Spleen (tissue), 7 donors: ENCODE results near the gene RMI2.

Experiments
- CTCF ChIP-seq, 11 experiments: fragments of 200-600 bp in 7 of 11; fragments of 450-650 bp in 4 of 11; sonication (generic) in 4 of 11; IDR thresholded peaks in 8 of 11; conservative IDR thresholded peaks in 3 of 11; 1 replicate in 7 of 11; 2 replicates in 4 of 11; pipeline versions ENCODE4 v1.4.0 to v1.8.0; 2016 to 2021; ENCODE audit warnings: antibody characterized with exemption in 11 of 11, inconsistent platforms in 4 of 11, mild to moderate bottlenecking in 1 of 11
- POLR2AphosphoS5 ChIP-seq, 3 donors: sonication (generic); formaldehyde crosslinking; IDR thresholded peaks; one replicate each; pipeline ENCODE4 v1.5.1; 2017; ENCODE audit warnings: antibody characterized with exemption in 3 of 3
- donor health status: DM: no; HTN: no; CAD: no; lungs with moderate emphysema.
- donor health status: DM: no; HTN: no; CAD: no.
- donor health status: DM: no; HTN: no; CAD: no.

DNA sequence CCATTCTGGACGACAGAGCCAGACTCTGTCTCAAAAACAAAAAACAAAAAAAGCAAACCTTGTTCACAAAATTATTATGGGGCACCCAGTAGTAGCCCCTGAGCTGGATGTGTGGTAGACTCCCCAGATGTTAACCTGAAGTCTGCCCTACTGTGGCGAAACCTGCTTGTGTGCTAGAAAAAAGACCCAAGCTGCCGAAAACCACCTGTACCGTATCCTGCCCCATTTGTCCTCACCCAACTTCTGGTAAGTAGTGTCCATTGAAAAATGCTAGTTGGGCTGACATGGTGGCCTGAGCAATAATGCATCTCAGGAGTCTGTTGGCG, 9.1 kb downstream of the RMI2 start:
- no peak for TF ChIP-seq POLR2AphosphoS5 (IDR thresholded peaks at IDR 0.05)
- TF ChIP-seq CTCF (IDR thresholded peaks at IDR 0.05 in 8 of 11, conservative IDR thresholded peaks at IDR 0.05 in 3 of 11), result no peak
